Prostate gland (tissue), 2 donors: Measurements from ENCODE around the gene GNG2.

Experiments used
- POLR2A ChIP-seq: fragments of 450-650 bp; IDR thresholded peaks from one replicate; pipeline ENCODE4 v1.6.1; 2016; ENCODE audit warnings: antibody characterized with exemption, mild to moderate bottlenecking
- POLR2AphosphoS5 ChIP-seq: sonication (generic); formaldehyde crosslinking; IDR thresholded peaks from one replicate; pipeline ENCODE4 v1.6.1; 2017; ENCODE audit warnings: antibody characterized with exemption
- TF ChIP-seq, protein P1 (sequence below), 4 experiments: fragments of 200-600 bp in 2 of 4; fragments of 450-650 bp in 2 of 4; sonication (generic) in 2 of 4; IDR thresholded peaks; 1 replicate in 3 of 4; 2 replicates in 1 of 4; pipeline ENCODE4 v1.5.1; 2016 to 2019; ENCODE audit warnings: antibody characterized with exemption in 4 of 4, mild to moderate bottlenecking in 2 of 4, moderate library complexity in 2 of 4

DNA sequence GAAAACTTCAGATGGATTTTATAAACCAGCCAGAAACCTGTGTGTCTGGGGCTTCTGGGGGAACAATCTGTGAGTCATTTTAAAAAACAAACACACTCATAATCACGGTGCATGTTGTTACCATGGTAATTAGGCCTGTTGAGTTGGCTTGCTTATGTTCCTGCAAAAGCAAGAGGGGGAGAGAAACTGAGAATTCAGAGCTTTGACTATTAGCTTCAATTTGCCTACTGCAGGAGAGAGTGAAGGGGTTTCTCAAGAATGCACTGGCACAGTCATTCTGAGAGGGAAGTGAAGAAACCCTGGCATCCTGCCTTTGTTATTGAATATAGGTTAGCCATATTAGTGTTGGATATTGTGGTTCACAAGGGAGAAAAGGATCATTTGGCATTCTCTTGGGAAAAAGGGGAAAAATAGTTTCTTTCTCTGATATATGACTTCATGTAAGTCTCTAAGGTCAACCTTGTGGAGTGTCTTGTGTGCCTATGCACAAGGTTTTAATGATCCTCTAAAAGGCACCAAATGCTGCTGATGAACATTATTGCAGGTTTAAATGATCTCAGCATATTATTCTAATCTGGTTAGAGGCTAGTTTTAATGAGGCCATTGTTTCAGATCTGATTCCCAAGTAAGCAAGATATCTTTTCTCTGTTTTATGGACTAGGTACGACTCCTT, 12.9 kb downstream of the GNG2 start:
- TF ChIP-seq POLR2AphosphoS5 (no peak), POLR2A (no peak)
- TF ChIP-seq, protein P1, sequence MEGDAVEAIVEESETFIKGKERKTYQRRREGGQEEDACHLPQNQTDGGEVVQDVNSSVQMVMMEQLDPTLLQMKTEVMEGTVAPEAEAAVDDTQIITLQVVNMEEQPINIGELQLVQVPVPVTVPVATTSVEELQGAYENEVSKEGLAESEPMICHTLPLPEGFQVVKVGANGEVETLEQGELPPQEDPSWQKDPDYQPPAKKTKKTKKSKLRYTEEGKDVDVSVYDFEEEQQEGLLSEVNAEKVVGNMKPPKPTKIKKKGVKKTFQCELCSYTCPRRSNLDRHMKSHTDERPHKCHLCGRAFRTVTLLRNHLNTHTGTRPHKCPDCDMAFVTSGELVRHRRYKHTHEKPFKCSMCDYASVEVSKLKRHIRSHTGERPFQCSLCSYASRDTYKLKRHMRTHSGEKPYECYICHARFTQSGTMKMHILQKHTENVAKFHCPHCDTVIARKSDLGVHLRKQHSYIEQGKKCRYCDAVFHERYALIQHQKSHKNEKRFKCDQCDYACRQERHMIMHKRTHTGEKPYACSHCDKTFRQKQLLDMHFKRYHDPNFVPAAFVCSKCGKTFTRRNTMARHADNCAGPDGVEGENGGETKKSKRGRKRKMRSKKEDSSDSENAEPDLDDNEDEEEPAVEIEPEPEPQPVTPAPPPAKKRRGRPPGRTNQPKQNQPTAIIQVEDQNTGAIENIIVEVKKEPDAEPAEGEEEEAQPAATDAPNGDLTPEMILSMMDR (IDR thresholded peaks at IDR 0.05): no peak
